Stimulated activated CD8-positive, alpha-beta memory T cell treated with anti-CD3 and anti-CD28 coated beads, Interleukin-4, amount 100 ng/mL, for 24 hours (primary cell): Measurements from ENCODE around the gene PODNL1.

Source experiments
- DNase-seq: peaks from one replicate; pipeline ENCODE4 v3.0.0-alpha.2; 2020; ENCODE audit warnings: low read depth

PODNL1 gene

DNA sequence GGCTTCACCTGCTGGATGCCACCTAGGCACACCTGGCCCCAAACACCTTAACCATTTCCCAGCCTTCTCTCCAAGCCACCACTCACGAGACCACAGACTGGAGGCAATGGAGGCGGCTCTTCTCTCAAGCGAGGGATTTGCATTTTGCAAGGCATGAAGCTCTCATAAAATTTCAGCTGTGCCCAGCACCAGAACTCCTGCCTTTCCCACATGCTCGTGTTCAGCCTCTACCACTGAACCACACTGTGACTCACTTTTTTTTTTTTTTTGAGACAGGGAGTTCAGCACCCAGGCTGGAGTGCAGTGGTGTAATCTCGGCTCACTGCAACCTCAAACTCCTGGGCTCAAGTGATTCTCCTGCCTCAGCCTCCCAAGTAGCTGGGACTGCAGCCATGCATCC lies 50.7 kb downstream of the PODNL1 start:
- DNase-seq, result no peak

DNA sequence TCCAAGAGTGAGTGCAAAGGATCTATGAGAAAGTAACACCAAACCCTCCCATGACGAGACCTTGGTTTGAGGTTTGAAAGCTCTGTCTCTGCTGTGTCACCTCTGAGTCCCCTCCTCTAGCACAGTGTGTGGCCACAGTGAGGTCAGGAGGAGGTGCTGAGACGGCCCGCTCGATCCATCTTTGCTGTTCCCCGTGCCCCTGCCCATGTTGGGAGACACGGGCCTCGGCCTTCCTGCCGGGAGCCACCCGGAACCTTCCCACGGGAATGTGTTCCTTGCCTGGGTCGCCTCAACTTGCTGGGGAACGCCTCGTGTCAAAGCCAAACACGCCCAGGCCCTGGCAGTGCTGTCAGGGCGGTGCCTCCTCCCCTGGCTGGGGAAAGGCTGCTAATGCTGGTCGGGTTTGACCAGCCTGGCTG lies 51.2 kb downstream of the PODNL1 start:
- no peak for DNase-seq

DNA sequence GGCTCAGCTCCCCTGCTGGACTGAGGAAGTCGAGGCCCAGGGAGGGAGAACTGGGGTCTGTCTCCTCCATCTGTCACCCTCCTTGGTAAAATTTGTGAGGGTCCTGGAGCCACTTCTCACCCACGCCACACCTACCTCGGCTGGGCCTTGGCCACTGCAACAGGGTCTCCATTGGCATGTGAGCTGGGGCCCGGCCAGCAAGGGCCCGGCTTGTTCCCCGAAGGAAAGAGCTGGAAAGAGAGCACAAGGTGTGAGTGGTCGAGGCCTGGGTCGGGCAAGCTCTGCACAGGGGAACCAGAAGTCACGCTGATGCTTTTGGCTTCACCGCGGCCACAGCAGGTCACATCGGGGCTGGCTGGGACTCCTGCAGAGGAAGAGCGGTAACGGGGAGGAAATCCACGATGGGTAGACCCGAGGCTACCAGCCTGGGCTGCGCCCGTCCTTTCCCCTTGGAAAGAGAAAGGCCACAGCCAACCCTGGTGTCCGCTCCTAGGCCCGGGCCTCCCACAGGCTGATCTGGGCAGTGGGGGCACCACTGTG lies 52.3 kb downstream of the PODNL1 start:
- no peak for DNase-seq

DNA sequence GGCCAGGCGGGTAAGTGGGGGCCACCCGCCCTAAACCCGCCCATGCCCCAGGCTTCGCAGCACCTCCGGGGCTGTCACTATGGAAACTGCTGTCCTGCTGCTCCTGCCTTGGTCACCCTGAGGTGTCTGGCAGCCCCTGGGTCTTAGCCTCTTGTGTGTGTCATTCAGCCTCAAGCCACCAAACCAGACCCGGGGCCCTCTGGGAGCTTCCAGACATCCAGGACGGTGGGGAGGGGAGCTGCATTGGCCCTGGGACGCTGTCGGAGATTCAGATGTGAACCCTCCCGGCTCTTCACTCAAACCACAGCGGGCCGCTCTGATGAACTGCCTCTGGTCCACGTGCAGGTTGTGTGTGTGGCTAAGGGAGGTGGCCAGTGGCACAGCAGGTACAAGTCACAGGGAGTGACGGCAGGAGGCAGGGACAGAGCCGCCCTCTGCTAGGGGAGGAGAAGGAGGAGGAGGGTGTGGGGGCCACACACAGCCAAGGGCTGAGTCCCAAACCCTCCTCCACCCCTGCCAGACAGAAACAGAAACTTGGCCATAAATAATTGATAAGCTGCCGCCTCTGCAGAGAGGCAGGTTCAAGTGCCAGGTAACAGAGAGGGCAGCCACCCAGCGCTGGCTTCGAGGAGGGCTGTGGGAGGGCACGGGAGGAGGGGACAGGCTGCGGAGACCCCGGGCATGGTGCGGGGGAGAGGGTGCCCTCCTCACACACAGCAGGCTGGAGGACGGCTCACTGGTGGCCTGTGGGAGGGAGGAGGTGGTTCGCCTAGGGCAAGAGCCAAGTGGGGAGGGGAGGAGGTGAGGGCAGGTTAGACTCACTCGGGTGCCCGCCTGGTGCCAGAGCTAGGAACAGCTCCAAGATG lies 53.3 kb downstream of the PODNL1 start:
- no peak for DNase-seq

DNA sequence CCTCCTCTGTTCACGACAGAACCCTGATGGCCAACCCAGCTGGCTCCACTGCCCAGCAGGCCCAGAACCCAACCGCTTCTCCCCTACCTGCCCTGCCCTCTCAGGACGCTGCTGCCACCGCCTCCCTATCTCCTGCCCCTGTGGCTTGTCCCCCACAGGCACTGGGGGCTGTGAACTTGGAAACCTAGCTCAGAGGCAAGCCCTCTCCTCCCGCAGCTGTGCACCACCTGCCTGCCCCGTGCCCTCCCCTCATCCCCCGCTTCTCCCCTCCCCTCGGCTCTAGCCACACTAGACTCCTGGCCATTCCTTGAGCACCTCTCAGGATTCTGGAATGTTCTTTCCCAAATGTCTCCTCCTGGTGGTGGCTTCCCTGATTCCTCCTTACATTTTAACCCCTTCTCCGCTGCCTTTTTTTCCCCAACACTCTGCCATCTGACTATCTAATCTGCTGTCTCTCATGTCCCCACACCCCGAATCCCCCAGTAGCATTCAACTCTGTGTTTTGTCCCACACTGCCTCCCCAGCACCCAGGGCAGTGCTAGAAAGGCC lies 54.6 kb downstream of the PODNL1 start:
- no peak for DNase-seq

DNA sequence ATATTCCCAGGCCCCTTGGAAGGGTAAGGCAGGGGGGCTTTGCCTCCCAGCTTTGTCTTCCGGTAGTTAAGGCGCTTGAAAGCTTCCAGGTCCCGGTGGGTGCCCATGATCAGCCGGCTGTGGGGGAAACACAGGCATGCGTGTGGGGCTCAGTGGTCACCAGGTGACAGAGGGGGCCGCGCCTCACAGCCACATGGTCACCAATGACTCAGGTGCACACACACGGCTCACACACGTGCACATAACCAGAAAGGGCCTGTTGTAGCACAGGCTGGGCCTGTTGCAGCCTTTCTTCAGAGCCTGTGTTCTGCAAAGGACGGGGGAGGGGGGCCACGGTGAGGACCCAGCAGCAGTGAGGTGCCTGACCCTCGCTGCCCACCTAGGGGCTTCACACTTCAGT lies 55.4 kb downstream of the PODNL1 start:
- DNase-seq, result no peak

DNA sequence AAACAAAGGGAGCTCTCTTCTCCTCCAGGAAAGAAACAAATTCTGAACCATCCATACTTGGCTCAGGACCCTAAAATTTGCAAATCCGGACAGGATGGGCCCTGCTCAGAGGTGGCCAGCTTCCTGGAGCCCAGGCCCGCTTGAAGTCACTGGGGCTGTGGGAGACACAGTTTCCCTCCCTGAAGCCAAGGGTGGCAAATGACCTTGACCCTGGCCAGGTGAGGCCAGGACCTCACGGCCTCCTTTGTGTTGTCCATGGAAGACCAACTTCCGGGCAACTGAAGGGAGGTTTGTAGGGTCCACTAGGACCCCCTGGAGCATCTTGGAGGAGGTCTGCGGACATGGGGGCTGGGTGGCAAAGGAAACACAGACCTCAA lies 55.8 kb downstream of the PODNL1 start:
- DNase-seq, result no peak

DNA sequence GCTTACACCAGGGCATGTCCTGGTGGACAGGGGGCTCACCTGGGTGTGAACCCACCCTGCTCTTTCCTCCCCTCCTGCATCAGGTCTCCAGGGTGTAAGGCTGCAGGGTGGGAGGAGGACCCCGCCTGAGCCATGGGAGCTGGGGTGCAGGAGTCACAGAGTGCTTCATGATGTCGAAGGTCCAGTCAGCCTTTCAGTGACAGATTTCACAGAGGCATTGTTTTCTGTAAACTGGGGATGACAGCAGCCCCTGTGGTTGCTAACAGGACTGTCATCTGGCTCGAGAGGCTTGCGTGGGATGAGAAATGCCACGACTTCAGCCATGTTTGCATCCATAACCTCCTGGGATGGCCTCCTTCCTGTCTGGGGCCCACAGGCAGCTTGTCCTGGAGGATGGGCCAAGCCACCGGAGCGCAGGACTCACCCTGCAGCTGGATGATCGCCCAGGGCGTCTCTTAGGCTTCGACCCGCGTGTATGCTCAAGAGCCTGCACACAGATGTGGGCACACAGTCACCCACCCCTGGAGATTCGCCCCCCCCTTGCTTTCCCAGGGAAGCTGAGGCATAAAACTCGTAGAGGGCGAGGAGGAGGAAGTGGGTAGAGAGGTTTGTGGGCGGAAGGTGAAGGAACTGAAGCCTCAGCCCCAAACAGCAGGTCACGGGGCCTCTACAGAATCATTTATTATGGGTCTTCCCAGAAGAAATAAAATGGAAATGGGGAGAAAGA lies 56.4 kb downstream of the PODNL1 start:
- no peak for DNase-seq

DNA sequence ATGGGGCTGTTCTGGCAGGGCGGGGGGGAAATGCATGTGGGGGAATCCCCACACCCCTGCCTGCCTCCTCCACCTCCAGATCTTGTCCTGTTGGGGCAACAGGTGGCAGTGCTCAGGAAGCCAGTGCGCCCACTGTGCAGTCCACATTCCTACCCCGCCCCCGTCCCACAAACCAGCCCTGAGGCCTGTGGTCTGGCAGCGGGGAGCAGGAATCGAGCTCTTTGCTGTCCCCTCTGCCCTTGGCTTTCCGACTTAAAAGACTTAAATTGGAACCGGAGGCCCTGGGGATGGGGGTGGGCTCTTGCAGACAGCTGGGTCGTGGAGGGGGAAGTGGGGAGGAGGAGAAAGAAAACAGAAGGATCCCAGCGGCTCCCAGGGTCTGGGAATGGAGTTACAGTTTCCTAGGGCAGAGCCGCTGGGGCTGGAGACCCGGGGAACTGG lies 56.9 kb downstream of the PODNL1 start:
- DNase-seq, result no peak
